ENCODE measurements around the gene SCP2. TPM values are rescaled to one million over a fixed set of nuclear protein-coding genes. Genes with fewer than 3 reads are reported as not detected.

The SCP2 gene
- total RNA-seq, 1 donor = 26.1 TPM

GRCh38 chr1:53065391-53065790 is 138.3 kb downstream of the SCP2 start:
- no peak for DNase-seq (ENCODE audit: low read depth in 2 of 3, low spot score in 2 of 3)

- no peak for DNase-seq (ENCODE audit: low read depth in 2 of 3, low spot score in 2 of 3)
Measured at GRCh38 chr1:53066488-53066887, 139.4 kb downstream of the SCP2 start.

- no peak for DNase-seq (ENCODE audit: low read depth in 2 of 3, low spot score in 2 of 3)
Measured at GRCh38 chr1:53066891-53067738, 140.0 kb downstream of the SCP2 start.

- no peak for DNase-seq (ENCODE audit: low read depth in 2 of 3, low spot score in 2 of 3)
Measured at GRCh38 chr1:53067886-53068285, 140.8 kb downstream of the SCP2 start.

GRCh38 chr1:53068314-53069099 is 141.4 kb downstream of the SCP2 start:
- no peak for DNase-seq (ENCODE audit: low read depth in 2 of 3, low spot score in 2 of 3)

GRCh38 chr1:53069265-53069662 is 142.2 kb downstream of the SCP2 start:
- no peak for DNase-seq (ENCODE audit: low read depth in 2 of 3, low spot score in 2 of 3)

- DNase-seq (ENCODE audit: low read depth in 2 of 3, low spot score in 2 of 3) = no peak
Measured at GRCh38 chr1:53069663-53070327, 142.7 kb downstream of the SCP2 start.

GRCh38 chr1:53070621-53071020 is 143.5 kb downstream of the SCP2 start:
- no peak for DNase-seq (ENCODE audit: low read depth in 2 of 3, low spot score in 2 of 3)

- DNase-seq (ENCODE audit: low read depth in 2 of 3, low spot score in 2 of 3) = no peak
Measured at GRCh38 chr1:53071167-53071865, 144.2 kb downstream of the SCP2 start.

- no peak for DNase-seq (ENCODE audit: low read depth in 2 of 3, low spot score in 2 of 3)
Measured at GRCh38 chr1:53071915-53072314, 144.8 kb downstream of the SCP2 start.

- no peak for DNase-seq (ENCODE audit: low read depth in 2 of 3, low spot score in 2 of 3)
Measured at GRCh38 chr1:53073287-53073686, 146.2 kb downstream of the SCP2 start.

GRCh38 chr1:53073868-53074311 is 146.8 kb downstream of the SCP2 start:
- no peak for DNase-seq (ENCODE audit: low read depth in 2 of 3, low spot score in 2 of 3)

GRCh38 chr1:53074313-53075154 is 147.5 kb downstream of the SCP2 start:
- no peak for DNase-seq (ENCODE audit: low read depth in 2 of 3, low spot score in 2 of 3)

GRCh38 chr1:53075206-53075605 is 148.1 kb downstream of the SCP2 start:
- DNase-seq (ENCODE audit: low read depth in 2 of 3, low spot score in 2 of 3) = no peak

- no peak for DNase-seq (ENCODE audit: low read depth in 2 of 3, low spot score in 2 of 3)
Measured at GRCh38 chr1:53075761-53076163, 148.7 kb downstream of the SCP2 start.

GRCh38 chr1:53076165-53076564 is 149.1 kb downstream of the SCP2 start:
- no peak for DNase-seq (ENCODE audit: low read depth in 2 of 3, low spot score in 2 of 3)

GRCh38 chr1:53076721-53077598 is 149.9 kb downstream of the SCP2 start:
- DNase-seq (ENCODE audit: low read depth in 2 of 3, low spot score in 2 of 3) = no peak

- no peak for DNase-seq (ENCODE audit: low read depth in 2 of 3, low spot score in 2 of 3)
Measured at GRCh38 chr1:53077599-53077965, 150.5 kb downstream of the SCP2 start.
